Left renal pelvis (tissue), 4 donors: ENCODE data around the gene DPP6. TPM values are rescaled to one million over a fixed set of nuclear protein-coding genes. Genes with fewer than 3 reads are reported as not detected.

Experiments
- DNase-seq, 4 donors: peaks; one replicate each; pipeline ENCODE4 v3.0.0-alpha.2; 2013; ENCODE audit warnings: low read depth in 4 of 4, low spot score in 3 of 4
- polyA plus RNA-seq, 4 donors: library from polyadenylated mRNA; unstranded; fragments of 120-200 nt; gene quantifications; one replicate each; pipeline ENCODE4 v1.2.1, GENCODE V29; 2013; ENCODE audit not compliant: insufficient read length in 4 of 4

Gene DPP6
- polyA plus RNA-seq, 4 donors, result 43.7 to 155 (median 50.3) TPM

DNA sequence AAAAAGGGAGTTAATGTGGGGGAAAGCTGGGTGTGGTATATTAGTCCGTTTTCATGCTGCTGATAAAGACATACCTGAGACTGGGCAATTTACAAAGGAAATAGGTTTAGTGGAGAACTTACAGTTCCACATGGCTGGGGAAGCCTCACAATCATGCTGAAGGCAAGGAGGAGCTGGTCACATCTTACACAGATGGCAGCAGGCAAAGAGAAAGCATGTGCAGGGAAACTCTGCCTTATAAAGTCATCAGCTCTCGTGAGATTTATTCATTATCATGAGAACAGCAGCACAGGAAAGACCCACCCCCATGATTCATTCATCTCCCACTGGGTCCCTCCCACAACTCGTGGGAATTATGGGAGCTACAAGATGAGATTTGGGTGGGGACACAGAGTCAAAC lies 836.5 kb downstream of the DPP6 start:
- DNase-seq, result no peak

DNA sequence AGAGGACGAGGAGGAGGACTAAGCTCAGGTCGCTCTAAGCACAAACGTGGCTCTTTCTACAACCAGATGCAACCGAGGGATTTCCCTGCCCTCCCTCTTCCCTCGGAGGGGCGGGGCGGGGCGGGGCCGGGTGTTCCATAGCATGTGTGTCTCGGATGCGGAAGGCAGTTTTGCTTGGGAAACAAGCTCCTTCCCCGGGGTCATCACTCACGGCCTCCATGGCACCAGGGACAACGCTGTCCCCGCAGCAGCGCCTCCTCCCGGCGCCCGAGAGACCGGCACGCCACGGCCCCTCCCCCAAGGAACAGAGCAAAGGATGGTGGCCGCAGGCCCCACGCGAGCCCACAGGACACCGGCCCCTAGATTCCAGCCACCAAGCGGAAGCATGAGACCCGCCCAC lies 840.3 kb downstream of the DPP6 start:
- DNase-seq, result no peak

DNA sequence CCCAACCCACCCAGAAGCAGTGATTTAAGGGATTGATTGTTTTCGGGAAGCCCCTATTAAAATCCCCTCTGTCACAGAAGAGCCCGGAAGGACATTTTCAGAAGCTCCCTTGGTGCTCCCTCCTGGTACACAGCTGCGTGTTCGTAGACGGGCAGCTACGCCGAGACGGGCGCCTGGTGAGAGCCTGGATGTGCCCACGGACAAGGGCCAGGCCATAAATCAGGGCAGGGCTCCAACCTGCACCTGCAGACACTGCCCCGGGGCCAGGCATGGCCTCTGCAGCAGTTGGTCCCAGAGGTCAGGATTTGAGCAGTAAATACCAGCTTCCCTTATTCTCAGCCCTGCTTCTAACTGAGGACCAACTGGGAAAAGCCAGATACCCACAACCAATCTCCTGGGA lies 843.9 kb downstream of the DPP6 start:
- DNase-seq, result no peak

DNA sequence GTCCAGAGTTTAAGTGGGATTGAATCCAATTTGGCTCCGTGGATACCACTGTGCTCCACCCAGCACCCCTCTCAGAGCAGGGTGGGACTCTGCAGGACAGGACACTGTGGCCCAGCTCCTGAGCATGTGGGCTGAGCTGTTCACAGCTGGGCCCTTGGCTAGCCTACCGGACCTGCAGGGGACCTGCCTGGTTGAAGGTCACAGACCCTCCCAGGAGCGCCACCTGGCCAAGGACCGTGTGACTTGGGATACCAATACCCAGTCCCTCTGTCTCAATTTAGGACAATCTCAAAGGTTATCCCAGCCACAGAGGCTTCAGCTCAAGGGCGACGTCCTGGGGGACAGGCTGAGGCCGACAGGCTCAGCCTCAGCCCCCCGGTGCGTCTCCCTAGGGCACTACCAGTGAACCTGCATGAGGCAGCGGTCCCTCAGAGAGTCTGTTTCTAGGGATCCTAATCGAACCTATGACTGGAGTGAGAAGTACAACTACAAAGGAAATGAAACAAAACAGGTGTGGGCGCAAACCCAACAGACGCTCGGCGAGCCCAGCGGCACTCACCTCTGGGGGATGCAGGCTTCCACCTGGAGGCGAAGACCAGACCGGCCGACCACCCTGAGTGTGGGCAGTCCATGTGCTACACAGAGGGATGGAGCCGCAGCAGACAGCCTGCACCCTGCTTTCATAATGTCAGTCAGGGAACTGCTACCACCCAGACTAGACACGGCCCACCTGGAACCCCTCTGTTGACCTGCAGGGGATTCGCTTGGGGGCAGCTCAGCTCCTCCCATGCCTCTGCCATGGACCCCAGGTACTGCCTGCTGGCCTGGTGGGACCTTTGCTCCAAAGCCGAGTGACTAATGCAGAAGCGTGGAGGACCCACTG lies 847.0 kb downstream of the DPP6 start:
- no peak for DNase-seq

DNA sequence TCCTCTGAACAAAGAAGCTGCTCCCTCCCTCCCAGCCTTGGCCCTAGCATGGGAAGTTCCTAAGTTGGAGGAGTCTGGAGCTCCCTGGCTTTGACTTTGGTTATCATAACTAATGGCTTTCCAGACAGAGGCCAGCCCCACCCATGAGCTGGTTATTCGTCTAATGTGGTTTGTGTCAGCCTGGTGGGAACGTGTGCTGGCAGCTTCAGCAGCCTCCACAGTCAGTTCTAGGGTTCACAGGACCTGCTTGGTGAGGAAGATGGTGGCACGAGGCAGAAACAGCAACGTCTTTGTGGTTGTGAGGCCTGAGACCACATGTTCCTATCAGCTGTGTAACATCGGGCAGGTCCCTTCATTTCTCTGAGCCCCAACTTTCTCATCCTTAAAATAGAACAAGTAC lies 847.7 kb downstream of the DPP6 start:
- no peak for DNase-seq

DNA sequence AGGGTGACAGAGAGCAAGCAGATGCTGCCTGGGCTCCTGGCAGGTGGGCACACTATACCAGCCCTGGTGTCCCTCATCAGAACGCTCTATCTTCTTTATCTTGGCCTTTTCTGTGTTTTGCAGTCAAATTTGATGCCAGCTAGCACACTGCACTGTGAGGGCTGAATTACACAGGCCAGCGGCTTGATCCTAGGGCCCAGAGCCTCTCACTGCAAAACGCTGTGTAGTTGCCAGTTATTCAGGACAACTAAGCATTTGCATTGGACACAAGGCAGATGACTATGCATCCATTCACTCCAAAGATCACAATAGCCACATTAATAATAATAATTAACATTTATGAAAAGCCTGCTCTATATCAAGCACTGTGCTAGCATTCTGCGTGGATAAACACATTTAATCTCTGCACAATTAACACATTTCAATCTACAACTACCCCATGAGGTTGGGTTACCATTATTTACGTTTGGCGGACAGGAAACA lies 850.4 kb downstream of the DPP6 start:
- DNase-seq, result no peak

DNA sequence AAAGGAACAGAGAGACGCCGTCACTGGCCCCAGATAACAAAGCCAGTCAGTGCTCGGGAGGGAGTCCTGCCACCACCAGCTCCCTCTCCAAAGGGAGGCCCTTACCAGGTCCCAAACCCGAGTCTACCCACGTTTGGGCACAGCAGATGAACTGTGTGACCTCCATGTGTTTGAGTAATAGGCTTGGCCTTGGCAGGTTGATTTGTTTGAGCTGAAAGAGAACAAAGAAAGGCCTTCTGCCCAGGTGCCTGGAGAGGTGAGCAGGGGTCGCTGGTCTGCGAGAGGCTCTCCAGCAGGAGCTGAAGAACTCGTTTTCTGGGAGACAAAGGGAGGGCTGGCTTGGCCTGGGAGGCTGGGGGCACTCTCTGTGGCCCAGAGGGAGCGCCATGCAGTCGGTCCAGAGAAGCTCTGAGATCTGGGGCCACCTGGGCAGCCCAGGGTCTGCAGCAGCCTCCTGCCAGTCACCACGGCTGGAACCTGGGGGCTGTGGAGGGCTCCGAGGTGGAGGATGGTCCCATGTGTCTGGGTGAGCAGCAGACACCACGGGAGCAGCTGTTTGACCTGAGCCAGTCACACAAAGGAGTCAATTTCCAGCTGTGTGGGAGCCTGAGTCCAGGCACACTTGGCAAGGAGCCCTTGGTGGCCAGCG lies 851.0 kb downstream of the DPP6 start:
- DNase-seq, result no peak

DNA sequence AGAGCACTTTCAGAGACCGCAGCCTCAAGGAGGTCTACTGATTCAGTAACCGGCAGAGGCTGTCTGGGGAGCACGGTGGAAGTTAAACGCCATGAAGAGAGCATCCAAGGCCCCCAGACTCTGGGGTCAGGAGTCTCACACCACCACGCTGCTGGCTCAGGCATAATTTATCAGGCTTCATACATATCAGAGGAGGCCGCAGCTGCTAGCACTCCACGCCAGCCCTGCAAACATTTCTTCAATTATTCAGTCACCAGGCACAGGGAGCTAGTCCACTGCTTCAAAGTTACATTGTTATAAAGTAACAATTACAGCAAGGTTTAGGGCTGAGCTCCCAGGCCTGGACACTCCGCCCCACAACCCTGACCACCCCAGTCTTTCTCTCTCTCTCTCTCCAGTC lies 852.9 kb downstream of the DPP6 start:
- no peak for DNase-seq

DNA sequence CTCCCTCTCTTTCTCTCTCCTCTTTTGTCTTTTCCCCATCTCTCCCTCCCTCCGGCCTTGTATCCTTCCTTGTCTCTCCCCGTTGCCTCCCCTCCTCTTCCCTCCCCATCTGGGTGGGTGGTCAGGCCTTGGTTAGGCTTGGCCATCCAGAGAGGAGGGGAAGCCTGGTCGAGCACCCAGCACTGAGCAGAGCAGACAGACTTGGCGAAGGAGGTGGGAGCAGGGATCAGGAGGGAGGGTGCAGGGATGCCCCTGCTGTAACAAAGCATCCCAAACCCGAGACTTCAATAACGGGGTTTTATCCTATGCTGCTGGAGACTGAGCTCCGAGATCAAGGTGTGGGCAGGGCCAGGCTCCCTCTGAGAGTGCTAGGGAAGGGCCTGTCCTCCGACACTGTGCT lies 853.4 kb downstream of the DPP6 start:
- DNase-seq, result no peak

DNA sequence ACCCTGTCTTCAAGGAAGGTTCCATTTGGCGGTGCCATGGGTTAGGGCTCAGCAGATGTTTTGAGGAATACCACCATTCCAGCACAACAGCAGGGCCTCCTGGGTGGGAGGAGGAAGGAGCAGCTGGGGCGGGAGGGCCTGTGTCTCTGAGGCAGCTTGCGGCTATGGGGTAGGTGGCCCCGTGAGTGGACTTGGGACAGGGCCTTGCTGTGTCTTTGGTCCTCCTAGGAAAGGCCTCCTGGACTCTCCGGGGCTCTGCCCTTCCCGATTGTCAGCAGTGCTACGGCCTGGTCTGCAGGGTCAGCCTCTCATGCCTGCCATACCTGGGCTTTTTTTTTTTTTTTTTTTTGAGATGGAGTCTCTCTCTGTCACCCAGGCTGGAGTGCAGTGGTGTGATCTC lies 854.0 kb downstream of the DPP6 start:
- no peak for DNase-seq

DNA sequence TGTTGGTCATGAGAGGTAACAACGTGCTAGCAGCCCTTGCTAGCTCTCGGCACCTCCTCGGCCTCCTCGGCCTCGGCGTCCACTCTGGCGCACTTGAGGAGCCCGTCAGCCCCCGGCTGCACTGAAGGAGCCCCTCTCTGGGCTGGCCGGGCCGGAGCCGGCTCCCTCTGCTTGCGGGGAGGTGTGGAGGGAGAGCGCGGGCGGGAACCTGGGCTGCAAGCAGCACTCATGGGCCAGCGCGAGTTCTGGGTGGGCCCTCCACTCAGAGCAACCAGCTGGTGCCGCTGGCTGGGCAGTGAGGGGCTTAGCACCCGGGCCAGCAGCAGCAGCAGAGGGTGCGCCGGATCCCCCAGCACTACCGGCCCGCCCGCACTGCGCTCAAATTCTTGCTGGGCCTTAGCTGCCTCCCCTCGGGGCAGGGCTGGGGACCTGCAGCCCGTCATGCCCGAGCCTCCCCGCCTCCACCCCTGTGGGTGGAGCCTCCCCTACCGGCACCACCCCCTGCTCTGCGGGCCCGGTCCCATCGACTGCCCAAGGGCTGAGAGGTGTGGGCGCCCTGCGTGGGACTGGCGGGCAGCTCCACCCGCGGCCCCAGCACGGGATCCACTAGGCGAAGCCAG lies 854.6 kb downstream of the DPP6 start:
- DNase-seq, result no peak

DNA sequence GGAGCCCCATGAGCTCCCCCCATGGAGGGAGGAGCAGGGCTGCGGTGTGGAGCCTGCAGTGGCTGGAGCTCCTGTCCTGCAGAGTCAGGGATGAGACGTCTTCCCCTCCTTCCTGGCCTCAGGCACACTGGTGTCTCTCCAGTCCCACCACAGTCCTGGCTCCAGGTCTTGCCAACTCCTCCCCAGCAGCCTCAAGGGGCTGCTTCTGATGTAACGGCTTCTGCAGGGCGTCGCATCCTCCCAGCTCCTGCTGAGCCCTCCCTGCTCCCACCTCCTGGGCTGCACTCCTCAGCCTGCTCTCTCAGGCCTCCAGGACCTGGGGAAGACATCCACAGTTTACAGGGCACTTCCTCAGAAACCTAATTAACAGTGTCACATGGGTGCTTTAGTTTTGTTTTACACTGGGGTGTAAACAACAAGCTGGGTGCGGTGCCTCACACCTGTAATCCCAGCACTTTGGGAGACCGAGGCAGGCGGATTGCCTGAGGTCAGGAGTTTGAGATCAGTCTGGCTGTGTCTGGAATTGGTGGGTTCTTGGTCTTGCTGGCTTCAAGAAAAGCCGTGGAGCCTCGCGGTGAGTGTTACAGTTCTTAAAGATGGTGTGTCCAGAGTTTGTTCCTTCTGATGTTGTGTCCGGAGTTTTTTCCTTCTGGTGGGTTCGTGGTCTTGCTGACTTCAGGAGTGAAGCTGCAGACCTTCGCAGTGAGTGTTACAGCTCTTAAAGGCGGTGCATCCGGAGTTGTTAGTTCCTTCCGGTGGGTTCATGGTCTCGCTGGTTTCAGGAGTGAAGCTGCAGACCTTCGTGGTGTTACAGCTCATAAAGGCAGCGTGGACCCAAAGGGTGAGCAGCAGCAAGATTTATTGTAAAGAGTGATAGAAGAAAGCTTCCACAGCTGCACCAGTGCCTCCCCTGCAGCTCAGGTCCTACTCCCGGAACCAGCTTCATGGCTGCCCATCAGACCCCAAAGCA lies 855.7 kb downstream of the DPP6 start:
- DNase-seq, result no peak

DNA sequence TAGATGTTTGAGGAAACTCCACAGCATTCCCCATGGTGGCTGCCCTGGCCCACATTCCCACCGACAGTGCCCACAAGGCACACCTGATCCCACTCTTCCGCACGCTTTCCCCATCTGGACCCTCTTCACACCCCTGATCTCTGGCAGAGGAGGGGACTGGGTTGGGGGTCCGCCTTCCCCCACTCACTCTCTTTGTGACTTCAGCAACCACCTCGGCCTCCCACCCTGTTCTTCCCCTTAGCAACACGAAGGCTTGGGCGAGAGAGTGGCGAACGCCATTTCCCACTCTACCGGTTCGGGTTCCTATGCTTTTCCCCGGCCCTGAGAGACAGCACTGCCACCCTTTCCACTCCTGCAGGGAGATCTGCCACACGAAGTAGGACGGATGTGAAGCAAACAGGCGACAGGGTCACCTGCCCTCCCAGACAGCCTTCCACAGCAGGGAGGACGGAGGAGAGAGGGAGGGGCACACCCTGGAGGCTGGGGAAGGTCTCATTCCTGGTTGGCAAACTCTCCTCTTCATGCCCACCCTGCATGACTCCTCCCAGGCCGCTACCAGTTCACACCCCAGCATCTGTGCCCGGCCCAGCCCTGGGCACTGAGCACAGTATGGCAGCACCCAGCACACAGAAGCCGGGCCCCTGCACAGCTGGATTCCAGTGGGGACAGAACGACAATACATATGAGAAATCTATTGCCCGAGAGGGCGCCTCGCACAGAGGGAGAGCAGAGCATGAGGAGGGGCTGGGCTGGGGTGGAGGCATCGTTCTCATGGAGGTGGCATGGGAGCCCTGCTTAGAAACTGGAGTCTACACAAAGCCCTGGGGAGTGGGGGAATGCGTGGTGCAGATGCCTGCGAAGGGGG lies 857.3 kb downstream of the DPP6 start:
- no peak for DNase-seq

DNA sequence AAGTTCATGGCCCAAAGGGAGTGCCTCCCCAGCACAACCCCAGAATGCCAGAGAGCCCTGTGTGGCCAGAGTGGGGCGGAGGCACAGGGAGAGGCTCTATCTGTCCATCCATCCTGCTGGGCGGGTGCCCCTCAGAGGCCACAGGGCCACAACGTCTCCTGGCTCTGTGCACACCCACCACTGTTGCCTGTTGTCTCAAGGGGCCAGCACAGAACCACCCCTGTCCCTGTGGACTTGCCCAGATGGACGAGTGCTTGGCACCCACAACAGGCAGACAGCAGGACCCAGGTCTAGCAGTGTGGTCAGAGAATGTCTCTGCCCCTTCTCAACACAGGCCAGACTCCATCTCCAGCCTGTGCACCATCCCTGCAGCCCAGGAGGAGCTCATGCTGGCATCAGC lies 857.9 kb downstream of the DPP6 start:
- no peak for DNase-seq

DNA sequence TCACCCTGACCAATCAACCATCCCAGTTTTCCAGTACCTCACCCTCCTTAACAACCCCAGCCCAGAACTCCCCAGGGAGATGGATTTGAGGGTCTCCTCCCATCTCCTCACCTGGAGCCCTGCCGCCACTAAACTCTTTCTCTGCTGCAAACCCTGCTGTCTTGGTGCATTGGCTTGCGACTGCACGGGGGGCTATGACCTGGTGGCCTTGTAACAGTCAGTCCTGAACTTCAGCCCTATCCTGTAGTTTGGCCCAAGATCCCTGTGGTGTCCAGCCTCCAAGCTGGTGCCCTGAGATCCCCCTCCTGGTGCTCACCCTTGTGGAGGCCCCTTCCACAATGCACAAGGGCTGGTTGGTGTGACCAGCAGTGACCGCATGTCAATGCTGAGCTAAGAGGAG lies 858.8 kb downstream of the DPP6 start:
- DNase-seq, result no peak

DNA sequence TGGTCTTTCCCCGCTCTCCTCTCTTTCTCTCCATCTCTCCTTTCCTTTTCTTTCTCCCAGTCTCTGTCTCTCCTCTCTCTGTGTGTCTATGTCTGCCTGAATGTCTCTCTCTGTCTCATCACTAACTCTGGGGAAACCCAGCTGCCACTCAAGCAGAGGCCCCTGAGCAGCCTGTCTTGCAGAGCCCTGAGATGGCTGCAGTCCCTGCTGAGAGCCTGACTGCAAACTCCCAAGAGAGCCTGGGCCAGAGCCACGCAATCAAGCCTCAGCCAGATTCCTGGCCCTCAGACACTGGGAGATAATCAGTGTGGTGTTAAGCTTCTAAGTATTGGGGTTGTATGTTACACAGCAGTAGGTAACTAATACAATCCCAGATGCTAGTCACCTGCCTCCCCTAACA lies 859.2 kb downstream of the DPP6 start:
- no peak for DNase-seq

DNA sequence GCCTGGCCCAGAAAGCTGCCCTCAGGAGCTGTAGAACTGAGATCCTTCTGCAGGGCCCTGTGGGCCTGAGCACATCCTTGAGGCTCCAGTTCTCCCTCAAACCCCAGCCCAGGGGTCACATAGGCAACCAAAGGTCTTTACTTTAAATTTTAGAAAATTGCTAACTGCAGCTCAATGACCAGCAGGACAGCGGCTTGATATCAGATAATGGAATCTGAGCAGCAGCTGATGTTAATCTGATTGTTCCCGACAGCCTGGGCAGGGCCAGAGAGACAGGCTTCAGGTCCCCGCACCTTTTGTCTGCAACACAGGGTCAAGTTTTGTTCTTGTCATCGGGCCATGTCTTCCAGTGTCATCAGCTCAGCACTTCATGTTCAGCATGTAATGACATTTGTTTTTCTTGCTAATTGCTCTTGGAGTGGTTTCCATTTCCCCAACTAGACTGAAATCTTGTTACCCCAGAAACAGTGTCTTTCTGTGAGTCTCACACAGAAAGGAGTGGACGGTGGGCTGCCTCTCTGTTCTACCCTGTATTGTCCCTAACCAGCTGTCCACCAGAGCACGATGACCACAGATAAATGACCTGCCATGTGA lies 859.8 kb downstream of the DPP6 start:
- no peak for DNase-seq

DNA sequence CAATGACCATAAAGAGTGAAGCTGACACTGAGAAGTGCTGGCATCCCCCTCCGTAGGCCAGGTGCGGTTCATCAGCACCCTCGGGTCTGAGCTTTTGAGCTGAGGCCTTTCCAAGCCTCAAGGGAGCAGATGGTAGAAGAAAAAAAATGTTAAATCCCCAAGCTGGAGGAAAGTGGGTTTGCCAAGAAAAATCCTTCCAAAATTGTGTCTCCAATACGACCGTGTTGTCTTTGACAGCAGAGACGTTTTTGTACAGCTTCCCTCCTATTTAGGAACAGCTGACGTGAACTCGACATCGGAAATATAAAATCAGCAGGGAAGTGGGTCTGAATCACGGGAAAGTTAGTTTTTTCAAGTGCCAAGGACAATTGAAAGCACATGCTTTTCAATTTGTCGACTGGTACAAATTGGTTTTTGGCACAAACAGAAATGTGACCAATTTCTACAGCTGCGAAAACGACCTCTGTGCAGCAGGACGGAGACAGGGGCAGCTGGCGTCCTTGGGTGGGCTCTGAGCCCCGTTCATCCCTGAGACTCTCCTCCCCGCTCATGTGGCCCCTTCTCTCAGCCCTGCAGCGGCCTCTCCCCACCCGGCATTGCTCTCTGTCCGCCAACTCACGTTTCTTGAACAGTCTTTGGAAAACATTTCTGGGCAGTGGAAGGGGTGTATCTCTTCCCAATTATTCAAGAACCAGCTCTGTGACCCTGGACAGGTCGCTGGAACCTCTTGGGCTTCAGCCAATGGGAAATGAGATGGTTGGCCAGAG lies 860.9 kb downstream of the DPP6 start:
- no peak for DNase-seq
